CD14-positive monocyte (primary cell): ENCODE data around the gene S1PR3. TPM values are rescaled to one million over a fixed set of nuclear protein-coding genes. Genes with fewer than 3 reads are reported as not detected.

ENCODE experiments used
- DNase-seq, 3 donors: peaks; one replicate each; pipeline ENCODE4 v3.0.0-alpha.2; 2011 to 2022
- H2AFZ ChIP-seq: 2 replicates; pipeline ENCODE4 v1.6.0; 2012; ENCODE audit warnings: mild to moderate bottlenecking, low read depth, low read length, inconsistent platforms; ENCODE audit not compliant: insufficient read depth, poor library complexity, severe bottlenecking
- H3K27ac ChIP-seq, 2 donors: 1 replicate in 1 of 2; 2 replicates in 1 of 2; pipeline ENCODE4 v1.5.1; 2012 to 2013; ENCODE audit warnings: low read length in 2 of 2, control low read depth in 1 of 2, inconsistent platforms in 1 of 2, low read depth in 1 of 2, mild to moderate bottlenecking in 1 of 2
- H3K27me3 ChIP-seq, 2 donors: one replicate each; pipeline versions ENCODE4 v1.6.0 to v1.6.1; 2011 to 2013; ENCODE audit warnings: low read length in 2 of 2; ENCODE audit not compliant: control insufficient read depth in 2 of 2, insufficient read depth in 2 of 2
- H3K36me3 ChIP-seq, 2 donors: replicated peaks in 1 of 2; 1 replicate in 1 of 2; 2 replicates in 1 of 2; pipeline versions ENCODE4 v1.5.1 to v1.6.1; 2012 to 2013; ENCODE audit warnings: low read length in 2 of 2, control low read depth in 1 of 2, inconsistent platforms in 1 of 2, mild to moderate bottlenecking in 1 of 2; ENCODE audit not compliant: insufficient read depth in 2 of 2, control insufficient read depth in 1 of 2
- H3K4me1 ChIP-seq, 2 donors: 1 replicate in 1 of 2; 2 replicates in 1 of 2; pipeline versions ENCODE4 v1.5.1 to v1.6.1; 2012 to 2013; ENCODE audit warnings: low read length in 2 of 2, control low read depth in 1 of 2, inconsistent platforms in 1 of 2, mild to moderate bottlenecking in 1 of 2, moderate library complexity in 1 of 2; ENCODE audit not compliant: insufficient read depth in 2 of 2, control insufficient read depth in 1 of 2
- H3K4me2 ChIP-seq: replicated peaks from 2 replicates; pipeline ENCODE3; 2012; ENCODE audit warnings: low read length, moderate library complexity, mild to moderate bottlenecking; ENCODE audit not compliant: poor library complexity, severe bottlenecking; ENCODE audit errors: extremely low read depth
- H3K4me3 ChIP-seq, 3 experiments: fragments of 200-600 bp in 1 of 3; sonication (generic) in 1 of 3; replicated peaks in 1 of 3; 1 replicate in 2 of 3; 2 replicates in 1 of 3; pipeline ENCODE4 v1.5.1; 2011 to 2013; ENCODE audit warnings: low read length in 3 of 3, mild to moderate bottlenecking in 3 of 3, control low read depth in 2 of 3, low read depth in 2 of 3, inconsistent platforms in 1 of 3, moderate library complexity in 1 of 3
- H3K79me2 ChIP-seq: 2 replicates; pipeline ENCODE4 v1.6.0; 2012; ENCODE audit warnings: mild to moderate bottlenecking, control low read depth, inconsistent platforms, low read length, moderate library complexity; ENCODE audit not compliant: insufficient read depth
- H3K9ac ChIP-seq: 2 replicates; pipeline ENCODE4 v1.6.0; 2017; ENCODE audit warnings: low read length, mild to moderate bottlenecking; ENCODE audit not compliant: insufficient read depth, poor library complexity, severe bottlenecking
- H3K9me3 ChIP-seq, 2 donors: replicated peaks in 1 of 2; 1 replicate in 1 of 2; 2 replicates in 1 of 2; pipeline versions ENCODE4 v1.5.1 to v1.6.1; 2012 to 2013; ENCODE audit warnings: low read length in 2 of 2, control low read depth in 1 of 2; ENCODE audit not compliant: control insufficient read depth in 1 of 2, insufficient read depth in 1 of 2
- H4K20me1 ChIP-seq: 2 replicates; pipeline ENCODE4 v1.6.0; 2012; ENCODE audit warnings: mild to moderate bottlenecking, low read length, control low read depth, moderate library complexity; ENCODE audit not compliant: insufficient read depth
- H3K27ac Mint-ChIP-seq, 7 donors: one replicate each; pipeline ENCODE4 v1.8.0; 2020; ENCODE audit warnings: mild to moderate bottlenecking in 7 of 7, mixed read lengths in 7 of 7, moderate library complexity in 6 of 7, inconsistent platforms in 2 of 7
- H3K27me3 Mint-ChIP-seq, 3 donors: one replicate each; pipeline ENCODE4 v1.8.0; 2021 to 2022; ENCODE audit warnings: low read depth in 3 of 3, mild to moderate bottlenecking in 3 of 3, mixed read lengths in 3 of 3, moderate library complexity in 3 of 3, inconsistent platforms in 1 of 3
- H3K36me3 Mint-ChIP-seq, 2 donors: one replicate each; pipeline ENCODE4 v1.8.0; 2020; ENCODE audit warnings: mixed read lengths in 2 of 2, inconsistent platforms in 1 of 2, mild to moderate bottlenecking in 1 of 2
- H3K4me1 Mint-ChIP-seq: one replicate; pipeline ENCODE4 v1.8.0; 2020; ENCODE audit warnings: mild to moderate bottlenecking, mixed read lengths
- H3K4me3 Mint-ChIP-seq, 2 donors: one replicate each; pipeline ENCODE4 v1.8.0; 2020; ENCODE audit warnings: mild to moderate bottlenecking in 2 of 2, mixed read lengths in 2 of 2, moderate library complexity in 1 of 2
- H3K9me3 Mint-ChIP-seq, 7 donors: one replicate each; pipeline ENCODE4 v1.8.0; 2020 to 2022; ENCODE audit warnings: mixed read lengths in 7 of 7, mild to moderate bottlenecking in 6 of 7, moderate library complexity in 6 of 7, inconsistent platforms in 2 of 7
- CTCF ChIP-seq: fragments of 200-600 bp; IDR thresholded peaks from one replicate; pipeline ENCODE4 v1.8.0; 2022; ENCODE audit warnings: antibody characterized with exemption, mild to moderate bottlenecking
- WGBS: methylation state at CpG from one replicate; pipeline ENCODE4 v1.1.5; 2013; ENCODE audit warnings: missing lambda C conversion rate; ENCODE audit not compliant: insufficient coverage; 5-methylcytosine and 5-hydroxymethylcytosine counted together
- intact Hi-C, 2 donors: fragments of 100-400 bp; cut with micrococcal nuclease; formaldehyde crosslinking; loops; one replicate each; pipeline versions ENCODE4 v1.15.0 to v1.15.1; 2023
- polyA plus RNA-seq, 3 donors: library from polyadenylated mRNA; depleted of rRNA in 1 of 3; unstranded in 2 of 3; stranded (reverse) in 1 of 3; fragments of 300-500 nt in 2 of 3; fragments of >200 nt in 1 of 3; fragmentation: Illumina TruSeq in 2 of 3; gene quantifications; 1 replicate in 2 of 3; 2 replicates in 1 of 3; pipeline ENCODE4 v1.2.3, GENCODE V29; 2012 to 2021

Gene S1PR3
- polyA plus RNA-seq, 3 donors, result 28.2 to 59.7 (median 30.6) TPM

DNA sequence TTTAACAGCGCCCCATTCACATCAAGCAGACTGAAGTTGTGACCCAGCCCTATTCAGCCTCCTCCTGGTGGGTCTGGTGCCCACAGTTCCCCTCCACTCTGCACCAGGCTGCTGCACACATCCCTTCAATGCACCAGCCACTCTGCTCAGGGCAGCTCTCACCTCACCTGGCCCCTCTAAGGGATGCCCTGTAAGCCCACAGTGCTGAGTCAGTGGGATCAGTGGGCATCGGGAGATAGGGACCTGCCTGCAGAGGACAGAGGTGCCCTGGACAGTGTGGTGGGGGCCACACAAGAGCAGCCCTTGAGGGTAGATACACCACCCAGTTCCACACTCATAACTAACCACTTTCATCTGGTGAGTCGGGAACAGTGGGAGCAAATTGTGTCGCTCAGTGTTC is 38.3 kb upstream of the S1PR3 start:
- 90% methylated on average over 1 of the region's 4 CpGs for WGBS
- no peak for TF ChIP-seq CTCF
- H3K36me3 Mint-ChIP-seq, result peaks cover 5% of the 10 kb centered on the region in 2 donors

DNA sequence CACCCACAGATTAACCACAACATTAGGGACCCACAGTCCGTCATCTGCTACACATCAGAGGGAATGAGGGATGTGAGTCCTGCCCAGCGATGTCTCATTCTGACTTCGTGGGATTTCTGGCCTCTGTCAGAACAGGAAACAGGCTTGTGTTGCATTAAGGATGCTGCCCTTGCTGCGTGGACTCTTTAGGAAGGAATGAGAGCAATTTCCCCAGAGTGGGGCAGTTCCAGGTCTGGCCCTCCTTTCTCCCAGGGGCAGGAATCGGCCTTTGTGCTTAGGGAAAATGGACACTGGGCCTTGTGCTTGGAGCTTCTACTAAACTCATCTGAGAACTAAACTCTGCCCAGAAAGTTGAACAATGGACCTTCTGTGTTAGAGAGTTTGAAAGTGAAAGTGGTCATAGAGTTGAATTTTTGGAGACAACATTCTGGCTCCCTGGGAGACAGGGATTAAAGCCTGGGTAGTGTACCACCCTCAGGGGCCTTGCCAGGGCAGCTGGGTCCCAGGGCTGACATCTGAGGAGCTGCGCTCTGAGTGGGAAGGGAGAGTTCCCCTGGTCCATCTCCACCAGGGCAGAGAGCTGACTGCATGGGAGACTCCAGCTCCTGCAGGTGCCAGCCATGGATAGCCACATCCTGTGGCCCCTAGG is 37.8 kb upstream of the S1PR3 start:
- Mint-ChIP-seq H3K36me3 (peaks cover 5% of the 10 kb centered on the region in 2 donors), H3K4me1 (peaks cover 64% of the 10 kb centered on the region), H3K9me3 (peaks cover 0 to 10% (median 0%) of the 10 kb centered on the region in 7 donors), H3K27ac (peak overlapping the region; percentile 57 to 87 (median 72)), H3K27me3 (peaks cover 2 to 20% (median 16%) of the 10 kb centered on the region in 3 donors), H3K4me3 (peak overlapping the region; percentile 45 to 78)
- H3K27me3 ChIP-seq, result peaks cover 0 to 2% of the 10 kb centered on the region in 2 donors
- DNase-seq, result peak; percentile 25 to 58 (median 29)
- no peaks in the 10 kb centered on the region for H3K79me2 ChIP-seq
- 36% methylated on average over 5 of the region's 6 CpGs for WGBS
- H3K27ac ChIP-seq, result peak overlapping the region in 1 of 2 donors; percentile 59
- H3K36me3 ChIP-seq, result no peaks in the 10 kb centered on the region
- peak overlapping the region; percentile 40 for H3K4me2 ChIP-seq
- H3K4me1 ChIP-seq, result peaks cover 58% of the 10 kb centered on the region in 2 donors
- peak overlapping the region in 1 of 3 experiments; percentile 16 for H3K4me3 ChIP-seq
- H3K9ac ChIP-seq, result no peak overlapping the region
- peak overlapping the region; percentile 79 for H2AFZ ChIP-seq
- intact Hi-C loops, result loop anchor here (5.0 to 10.0 kb wide), 3 partner anchors 34 to 49 kb away; no protein-coding TSS in a partner anchor
- H4K20me1 ChIP-seq, result no peaks in the 10 kb centered on the region
- no peaks in the 10 kb centered on the region for H3K9me3 ChIP-seq
- TF ChIP-seq CTCF, result no peak

More for the DNA sequence above, 38.3 kb upstream of the S1PR3 start:
- H3K27me3 Mint-ChIP-seq, result peaks cover 2 to 17% (median 13%) of the 10 kb centered on the region in 3 donors
- peak overlapping the region in 6 of 7 donors; percentile 57 to 87 (median 74) for H3K27ac Mint-ChIP-seq
- Histone ChIP-seq H4K20me1 (no peaks in the 10 kb centered on the region), H3K9me3 (no peaks in the 10 kb centered on the region), H3K4me1 (peaks cover 58 to 59% of the 10 kb centered on the region in 2 donors), H2AFZ (peak overlapping the region; percentile 79), H3K36me3 (no peaks in the 10 kb centered on the region), H3K9ac (no peak overlapping the region), H3K79me2 (no peaks in the 10 kb centered on the region), H3K27ac (peak overlapping the region in 1 of 2 donors; percentile 59), H3K4me3 (no peak overlapping the region), H3K4me2 (peak overlapping the region; percentile 40), H3K27me3 (peaks cover 0 to 2% of the 10 kb centered on the region in 2 donors)
- peaks cover 62% of the 10 kb centered on the region for H3K4me1 Mint-ChIP-seq
- peaks cover 0 to 10% (median 0%) of the 10 kb centered on the region in 7 donors for H3K9me3 Mint-ChIP-seq
- intact Hi-C loops, result loop anchor here (5.0 to 10.0 kb wide), 3 partner anchors 34 to 48 kb away; no protein-coding TSS in a partner anchor
- H3K4me3 Mint-ChIP-seq, result no peak overlapping the region
- DNase-seq, result no peak
